VCaP (cell line): Measurements from ENCODE around the gene FHIT.

Experiments
- H3K27ac ChIP-seq: fragments of 450-650 bp; 2 replicates; pipeline ENCODE4 v1.5.1; 2017
- TF ChIP-seq, protein P1 (sequence below): fragments of 450-650 bp; conservative IDR thresholded peaks from 2 replicates; pipeline ENCODE4 v1.5.1; 2017; ENCODE audit warnings: mild to moderate bottlenecking, moderate library complexity

The FHIT gene

DNA sequence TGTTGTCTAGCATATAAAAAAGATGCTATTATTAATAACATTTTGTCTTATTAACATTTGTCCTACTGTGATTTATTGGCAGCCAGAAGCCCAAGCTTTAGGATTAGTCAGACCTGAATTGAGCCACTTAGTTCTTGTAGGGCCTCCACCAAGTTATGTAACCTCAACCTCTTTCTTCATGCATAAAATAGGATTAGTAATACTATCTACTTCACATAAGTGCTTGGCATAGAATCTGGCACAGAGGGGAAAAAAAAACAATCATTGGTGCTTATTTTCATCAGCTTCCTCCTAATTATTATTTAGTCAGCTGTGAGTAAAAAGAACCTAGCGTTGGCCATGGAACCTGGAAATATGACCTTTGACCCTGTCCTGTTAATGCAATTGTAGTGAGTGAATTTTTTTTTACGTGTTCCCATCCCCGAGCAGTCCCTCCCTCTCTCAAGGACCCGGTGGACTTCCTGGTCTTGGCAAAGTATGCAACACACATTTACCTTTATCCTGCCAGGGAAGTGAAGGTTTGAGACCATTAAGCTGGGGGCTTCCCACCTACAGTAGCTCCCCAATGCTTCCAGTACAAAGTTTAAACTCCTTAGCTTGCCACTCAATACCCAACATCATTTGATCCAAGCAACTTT, 136.8 kb downstream of the FHIT start:
- peak overlapping the region; percentile 82; the same call in 1 of the 2 replicates for H3K27ac ChIP-seq
- TF ChIP-seq, protein P1, sequence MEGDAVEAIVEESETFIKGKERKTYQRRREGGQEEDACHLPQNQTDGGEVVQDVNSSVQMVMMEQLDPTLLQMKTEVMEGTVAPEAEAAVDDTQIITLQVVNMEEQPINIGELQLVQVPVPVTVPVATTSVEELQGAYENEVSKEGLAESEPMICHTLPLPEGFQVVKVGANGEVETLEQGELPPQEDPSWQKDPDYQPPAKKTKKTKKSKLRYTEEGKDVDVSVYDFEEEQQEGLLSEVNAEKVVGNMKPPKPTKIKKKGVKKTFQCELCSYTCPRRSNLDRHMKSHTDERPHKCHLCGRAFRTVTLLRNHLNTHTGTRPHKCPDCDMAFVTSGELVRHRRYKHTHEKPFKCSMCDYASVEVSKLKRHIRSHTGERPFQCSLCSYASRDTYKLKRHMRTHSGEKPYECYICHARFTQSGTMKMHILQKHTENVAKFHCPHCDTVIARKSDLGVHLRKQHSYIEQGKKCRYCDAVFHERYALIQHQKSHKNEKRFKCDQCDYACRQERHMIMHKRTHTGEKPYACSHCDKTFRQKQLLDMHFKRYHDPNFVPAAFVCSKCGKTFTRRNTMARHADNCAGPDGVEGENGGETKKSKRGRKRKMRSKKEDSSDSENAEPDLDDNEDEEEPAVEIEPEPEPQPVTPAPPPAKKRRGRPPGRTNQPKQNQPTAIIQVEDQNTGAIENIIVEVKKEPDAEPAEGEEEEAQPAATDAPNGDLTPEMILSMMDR: no peak

DNA sequence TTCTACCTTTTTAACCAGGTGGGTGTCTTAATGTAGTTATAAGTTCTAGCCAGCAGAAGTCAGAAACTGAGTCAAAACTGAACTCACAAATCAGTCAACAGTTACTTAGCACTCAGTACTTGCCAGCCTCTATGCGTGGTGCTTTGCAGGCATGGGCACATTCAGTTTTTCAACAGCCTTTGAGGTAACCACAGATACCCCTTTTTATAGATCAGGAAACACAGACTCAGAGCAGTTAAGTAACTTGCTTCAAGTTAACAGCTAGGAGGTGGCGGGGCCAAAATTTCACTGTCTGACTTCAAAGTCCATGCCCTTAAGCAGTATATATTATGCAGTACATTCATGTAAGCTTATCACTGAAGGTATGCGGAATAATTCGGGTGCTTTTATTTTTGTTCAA, 139.4 kb downstream of the FHIT start:
- TF ChIP-seq, protein P1: no peak
- no peak overlapping the region for H3K27ac ChIP-seq

DNA sequence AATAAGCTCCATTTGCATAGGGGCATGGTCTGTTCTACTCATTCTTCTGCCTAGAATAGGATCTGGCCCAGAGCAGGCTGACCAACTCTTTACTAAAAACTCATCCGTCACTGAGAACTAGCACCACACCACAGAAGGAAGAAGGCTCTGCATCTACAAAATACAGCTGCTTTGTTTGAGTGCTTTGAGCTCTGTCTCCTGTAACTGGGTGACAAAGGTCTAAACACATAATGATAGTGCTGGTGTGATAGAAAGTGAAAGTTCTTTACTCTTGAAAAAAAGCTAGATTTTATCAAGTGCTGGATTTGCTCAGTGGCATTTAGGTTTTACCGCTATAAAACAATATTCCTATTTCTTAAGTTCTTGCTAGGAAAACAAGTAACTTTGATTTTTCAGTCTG, 140.7 kb downstream of the FHIT start:
- H3K27ac ChIP-seq: no peak overlapping the region

DNA sequence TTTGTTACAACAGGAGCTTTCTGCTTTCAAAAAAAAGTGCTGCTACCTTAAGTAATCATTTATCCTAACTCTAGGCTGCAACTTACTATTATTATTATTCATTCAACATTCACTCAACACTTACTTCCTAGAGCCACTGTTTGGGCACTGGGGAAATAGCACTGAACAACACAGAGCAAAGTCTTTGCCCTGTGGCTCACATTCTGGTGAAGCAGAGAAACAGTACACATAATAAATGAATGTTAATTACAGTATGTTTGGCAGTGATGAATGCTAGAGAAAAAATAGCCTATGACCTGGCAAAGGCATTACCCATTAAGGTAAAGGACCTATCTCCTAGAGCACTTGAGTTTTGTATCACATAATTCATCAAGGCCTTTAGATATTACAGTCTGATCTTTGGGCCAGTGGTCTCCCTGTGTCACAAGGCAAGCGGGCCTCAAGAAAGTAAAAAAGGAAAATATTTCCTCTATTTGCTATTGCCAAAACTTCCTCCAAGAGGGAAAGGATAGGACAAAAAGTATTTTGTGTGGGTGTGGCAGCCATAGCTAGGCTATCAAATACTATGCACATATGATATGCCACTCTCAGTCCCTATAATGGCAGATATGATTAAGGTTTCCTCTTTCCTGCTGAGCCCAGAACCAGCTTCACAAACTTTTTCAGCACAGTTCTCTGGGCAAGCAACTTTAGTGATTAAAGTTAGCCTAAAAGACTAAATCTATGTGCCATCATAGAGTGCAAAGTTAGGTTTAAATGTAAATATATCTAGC, 142.8 kb downstream of the FHIT start:
- TF ChIP-seq, protein P1: no peak

More for the DNA sequence above, 140.7 kb downstream of the FHIT start:
- TF ChIP-seq, protein P1: no peak

DNA sequence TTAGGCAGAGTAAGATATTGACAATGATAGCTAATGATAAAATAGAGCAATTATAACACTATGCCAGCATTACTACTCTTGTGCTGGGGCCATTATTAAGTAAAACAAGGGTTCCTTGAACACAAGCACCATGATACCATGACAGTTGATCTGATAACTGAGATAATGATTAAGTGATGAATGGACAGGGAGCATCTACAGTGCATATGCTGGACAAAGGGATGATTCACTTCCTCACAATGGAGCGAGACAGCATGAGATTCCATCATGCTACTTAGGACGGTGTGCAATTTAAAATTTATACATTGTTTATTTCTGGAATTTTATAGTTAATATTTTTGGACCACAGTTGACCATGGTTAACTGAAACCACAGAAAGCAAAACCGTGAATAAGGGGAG, 156.6 kb downstream of the FHIT start:
- TF ChIP-seq, protein P1: no peak
- H3K27ac ChIP-seq: no peak overlapping the region

More for the DNA sequence above, 142.8 kb downstream of the FHIT start:
- H3K27ac ChIP-seq: no peak overlapping the region

DNA sequence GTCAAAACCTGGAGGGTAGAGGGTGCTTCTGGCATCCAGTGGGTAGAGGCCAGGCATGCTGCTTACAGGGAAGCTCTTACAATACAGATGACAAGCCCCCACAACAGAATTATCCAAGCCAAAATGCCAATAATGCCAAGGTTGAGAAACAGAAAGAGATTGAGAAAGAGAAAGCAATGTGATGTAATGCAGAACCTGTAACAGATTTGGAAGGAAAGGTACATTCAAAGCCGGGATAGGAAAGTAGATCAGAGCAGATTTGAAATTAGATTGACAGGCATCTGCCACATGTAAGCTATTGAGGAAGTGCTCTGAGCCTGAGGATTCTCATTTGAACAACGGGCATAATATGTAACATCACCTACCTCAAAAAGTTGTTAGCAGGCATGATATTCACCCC, 157.9 kb downstream of the FHIT start:
- TF ChIP-seq, protein P1: no peak
- H3K27ac ChIP-seq: no peak overlapping the region

DNA sequence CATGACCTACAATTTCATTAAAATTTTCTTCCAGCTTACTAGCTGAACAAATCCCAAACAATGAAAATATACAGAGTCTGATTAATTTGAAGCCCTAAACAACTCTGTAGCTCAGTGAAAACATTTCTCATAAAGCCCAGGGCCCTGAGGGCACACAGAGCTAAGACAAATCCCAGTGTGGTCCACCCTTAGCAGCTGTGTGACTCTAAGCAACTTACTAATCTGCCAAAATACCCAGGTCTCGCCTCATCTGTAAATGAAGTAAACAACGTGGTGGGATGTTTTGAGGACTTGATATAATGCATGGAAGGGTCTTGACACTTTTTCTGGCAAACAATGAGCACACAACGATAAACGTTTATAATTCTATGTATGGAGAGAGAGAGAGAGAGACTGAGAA, 158.4 kb downstream of the FHIT start:
- TF ChIP-seq, protein P1: no peak
- no peak overlapping the region for H3K27ac ChIP-seq
